D341Med (cell line): ENCODE measurements around the gene IL17REL.
A peak's percentile ranks its signal among the peaks of the same experiment; 100 is the strongest.

Source experiments
- DNase-seq: peaks from one replicate; pipeline ENCODE4 v3.0.0; 2012; ENCODE audit warnings: low spot score

Gene IL17REL

GRCh38 chr22:50046019-50046415, 33.5 kb upstream of the IL17REL start:
- no peak for DNase-seq

- DNase-seq: peak; percentile 32
Measured at GRCh38 chr22:50045211-50046018, 32.9 kb upstream of the IL17REL start.

- no peak for DNase-seq
Measured at GRCh38 chr22:50044485-50045118, 32.0 kb upstream of the IL17REL start.

GRCh38 chr22:50041361-50042065, 28.9 kb upstream of the IL17REL start:
- peak; percentile 16 for DNase-seq

- DNase-seq: peak; percentile 20
Measured at GRCh38 chr22:50040717-50041116, 28.2 kb upstream of the IL17REL start.

- no peak for DNase-seq
Measured at GRCh38 chr22:50039669-50040443, 27.3 kb upstream of the IL17REL start.

- DNase-seq: no peak
Measured at GRCh38 chr22:50035976-50036724, 23.6 kb upstream of the IL17REL start.

- no peak for DNase-seq
Measured at GRCh38 chr22:50035131-50035881, 22.7 kb upstream of the IL17REL start.

GRCh38 chr22:50034126-50035081, 21.8 kb upstream of the IL17REL start:
- DNase-seq: no peak

- no peak for DNase-seq
Measured at GRCh38 chr22:50032941-50033601, 20.5 kb upstream of the IL17REL start.

GRCh38 chr22:50032109-50032871, 19.7 kb upstream of the IL17REL start:
- peak; percentile 30 for DNase-seq

GRCh38 chr22:50031189-50032091, 18.9 kb upstream of the IL17REL start:
- DNase-seq: peak; percentile 37

- DNase-seq: peak; percentile 94
Measured at GRCh38 chr22:50030297-50031188, 18.0 kb upstream of the IL17REL start.

- DNase-seq: peak; percentile 40
Measured at GRCh38 chr22:50027639-50028537, 15.3 kb upstream of the IL17REL start.

- DNase-seq: no peak
Measured at GRCh38 chr22:50025993-50026392, 13.4 kb upstream of the IL17REL start.
